HG03139 (cell line): Measurements from ENCODE around the gene SLK.

Experiments
- ATAC-seq: cut with Tn5 transposase; IDR thresholded peaks from one replicate; pipeline ENCODE4 v1.9.1; 2021; ENCODE audit not compliant: unreplicated experiment

Gene SLK

DNA sequence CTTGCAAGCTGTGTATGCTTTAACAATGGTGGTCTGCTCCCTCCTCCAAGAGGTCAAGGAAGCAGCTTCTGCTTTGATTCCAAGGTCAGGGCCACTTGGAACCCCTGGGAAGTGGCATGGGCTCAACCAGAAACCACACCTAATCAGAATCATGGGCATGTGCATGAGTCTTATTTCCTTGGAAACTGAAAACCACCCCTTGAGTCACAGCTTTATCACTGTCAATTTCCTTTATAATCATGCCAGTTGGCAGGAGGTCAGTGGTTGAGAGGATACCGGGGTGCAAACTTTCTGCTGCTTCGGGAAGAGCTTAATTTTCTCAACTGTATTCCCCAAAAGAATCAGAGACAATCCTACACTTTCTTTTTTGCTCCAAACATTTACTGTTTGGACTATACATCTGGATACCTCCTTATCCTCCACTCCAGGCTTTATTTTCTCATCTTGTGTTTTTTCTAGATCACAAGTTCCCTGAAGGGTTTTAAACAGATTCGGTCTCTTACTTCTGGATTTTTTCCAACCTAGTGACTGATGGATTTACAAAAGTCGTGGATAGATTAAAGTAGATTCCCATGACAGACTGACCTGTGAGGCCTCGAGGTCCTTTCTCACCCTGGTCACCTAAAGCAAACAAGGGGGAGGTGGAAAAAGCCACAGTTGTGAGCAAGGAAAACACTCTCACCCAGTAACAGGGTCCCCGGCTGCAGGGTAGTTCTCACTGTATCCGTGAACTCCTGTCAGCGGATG is 82.7 kb downstream of the SLK start:
- ATAC-seq = no peak

DNA sequence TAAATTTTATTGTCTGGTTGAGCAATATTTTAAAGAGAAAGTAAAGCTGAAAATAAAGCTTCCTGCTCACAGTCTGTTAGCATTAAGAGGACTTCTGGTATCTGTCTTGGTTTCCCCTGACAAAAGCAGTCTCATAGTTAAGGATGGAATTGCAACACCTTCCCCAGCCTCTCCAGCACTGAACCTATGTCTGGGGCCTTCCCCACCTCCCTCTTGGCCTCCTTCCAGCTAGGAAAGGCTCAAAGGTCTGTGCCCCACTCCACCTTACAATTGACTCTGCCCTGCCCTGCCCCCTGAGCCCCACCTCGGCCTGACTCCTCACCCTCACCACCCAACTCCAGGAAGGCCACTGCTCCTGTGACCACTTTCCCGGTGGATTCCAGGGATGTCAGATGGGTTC is 85.5 kb downstream of the SLK start:
- no peak for ATAC-seq

DNA sequence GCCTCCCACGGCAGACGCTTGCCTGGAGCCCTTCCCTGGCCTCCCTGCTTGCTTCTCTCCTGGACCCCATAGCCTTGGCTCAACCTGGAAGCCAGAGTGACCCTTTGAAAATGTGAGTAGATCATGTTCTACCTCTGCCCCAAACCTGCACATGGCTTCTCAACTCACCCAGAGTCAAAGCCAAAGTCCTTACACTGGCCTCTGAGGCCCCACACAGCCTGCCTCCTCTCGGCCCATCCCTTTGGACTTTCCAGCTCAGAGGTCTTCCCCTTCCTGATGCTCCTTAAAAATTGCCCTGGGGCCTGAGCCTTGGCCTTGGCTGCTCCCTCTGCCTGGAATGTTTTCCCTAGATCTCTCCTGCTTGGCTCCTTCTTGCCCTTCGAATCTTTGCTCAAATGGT is 86.3 kb downstream of the SLK start:
- ATAC-seq = no peak

DNA sequence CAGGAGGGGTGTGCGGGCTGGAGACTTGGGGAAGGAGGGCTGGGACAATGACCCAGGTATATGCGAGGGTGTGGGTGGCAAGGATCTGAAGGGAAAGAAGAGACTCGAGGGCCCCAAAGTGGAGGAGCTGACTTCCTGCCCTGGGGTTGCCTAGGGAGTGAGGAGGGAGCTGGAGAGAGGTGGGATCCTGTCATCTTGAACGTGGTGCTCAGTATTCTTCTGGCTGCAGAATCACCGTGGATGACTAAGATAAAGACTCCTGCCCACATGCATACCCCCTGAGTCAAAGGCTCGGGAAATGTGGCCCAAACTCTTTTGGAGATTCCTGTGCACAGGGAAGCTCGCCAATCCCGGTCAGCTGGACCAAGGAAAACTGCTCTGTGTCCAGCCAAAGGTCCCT is 87.5 kb downstream of the SLK start:
- ATAC-seq = no peak

DNA sequence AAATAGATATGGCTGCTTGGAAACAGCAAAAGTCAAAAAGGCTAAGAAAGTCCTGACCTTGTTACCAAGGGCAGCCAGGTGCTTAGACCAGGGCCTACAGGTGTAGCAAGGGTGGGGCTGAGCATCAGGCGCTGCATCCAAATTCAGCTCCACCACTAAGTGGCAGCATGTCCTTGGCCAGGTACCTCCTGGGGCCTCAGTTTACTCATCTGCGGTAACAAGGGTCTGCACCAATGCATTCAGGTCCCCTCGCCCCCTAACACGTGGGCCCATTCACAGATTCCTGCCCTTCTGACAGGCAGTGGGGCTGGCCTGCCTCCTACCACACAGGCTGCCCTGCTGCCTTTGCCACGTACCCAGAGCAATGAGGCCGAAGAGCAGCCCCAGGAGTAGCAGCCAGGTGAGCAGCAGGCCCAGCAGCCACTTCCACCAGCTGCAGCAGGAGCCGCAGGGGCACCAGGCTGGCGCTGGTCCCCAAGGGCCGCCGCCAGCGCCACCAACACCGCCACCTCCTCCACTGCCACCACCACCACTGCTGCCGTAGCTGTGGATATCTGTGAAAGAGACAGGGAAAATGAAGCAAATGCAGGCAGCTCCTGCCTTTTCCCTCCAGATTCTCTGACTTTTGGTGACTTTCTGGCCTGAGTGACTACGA is 89.8 kb downstream of the SLK start:
- ATAC-seq = no peak

DNA sequence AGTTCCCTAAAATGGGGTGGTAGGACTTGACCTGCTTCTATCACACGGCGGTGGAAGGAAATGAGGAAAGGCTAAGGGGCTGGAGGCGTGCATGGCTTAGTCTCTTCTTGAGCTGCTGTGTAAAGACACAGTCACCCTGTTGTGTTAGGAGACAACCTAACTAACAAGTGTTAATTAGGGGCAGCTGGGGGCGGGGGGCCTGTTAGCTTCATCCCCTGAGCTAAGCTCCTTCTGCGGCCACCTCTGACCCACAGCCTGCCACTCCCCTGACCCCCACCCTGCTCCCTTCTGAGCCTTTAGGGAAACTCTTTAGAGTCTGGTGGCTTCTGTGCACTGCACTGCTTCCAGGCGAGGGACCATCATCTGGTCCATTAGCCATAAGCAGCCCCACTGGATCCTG is 90.8 kb downstream of the SLK start:
- ATAC-seq = no peak

DNA sequence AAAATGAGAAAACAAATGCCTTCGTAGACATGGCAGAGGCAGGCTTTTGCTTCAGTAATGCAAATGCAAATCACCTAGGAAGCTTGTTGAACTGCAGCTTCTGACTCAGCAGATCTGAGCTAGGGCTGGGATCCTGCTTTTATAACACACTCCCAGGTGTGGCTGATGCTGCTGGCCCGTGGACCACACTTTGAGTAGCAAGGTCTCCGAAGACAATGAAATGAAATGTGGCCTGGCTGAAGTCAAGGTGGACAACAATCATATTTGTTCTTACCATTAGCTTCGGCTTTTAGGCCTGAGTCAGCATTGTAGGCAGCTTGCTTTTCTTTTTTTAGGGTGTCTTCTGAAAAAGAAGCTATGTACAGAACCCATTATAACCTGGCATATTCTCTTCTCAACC is 92.4 kb downstream of the SLK start:
- ATAC-seq = no peak

DNA sequence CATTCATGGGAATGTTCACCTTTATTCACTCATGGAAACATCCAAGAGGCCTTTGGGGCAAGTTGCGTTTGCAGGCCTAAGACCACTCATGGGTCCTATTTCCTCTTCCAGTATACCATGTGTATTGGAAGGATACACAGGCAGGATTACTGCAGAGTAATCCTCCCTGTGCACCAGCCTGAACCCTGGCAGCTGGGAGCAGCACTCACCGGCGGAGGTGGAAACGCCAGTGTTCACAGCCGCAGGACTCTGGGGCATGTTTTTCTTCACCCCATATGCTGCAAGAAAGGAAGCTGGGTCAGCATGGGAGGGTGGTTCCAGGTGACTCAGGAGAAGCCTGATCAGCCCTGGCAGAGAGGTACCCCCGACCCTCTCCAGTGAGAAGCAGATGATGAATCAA is 94.3 kb downstream of the SLK start:
- no peak for ATAC-seq

DNA sequence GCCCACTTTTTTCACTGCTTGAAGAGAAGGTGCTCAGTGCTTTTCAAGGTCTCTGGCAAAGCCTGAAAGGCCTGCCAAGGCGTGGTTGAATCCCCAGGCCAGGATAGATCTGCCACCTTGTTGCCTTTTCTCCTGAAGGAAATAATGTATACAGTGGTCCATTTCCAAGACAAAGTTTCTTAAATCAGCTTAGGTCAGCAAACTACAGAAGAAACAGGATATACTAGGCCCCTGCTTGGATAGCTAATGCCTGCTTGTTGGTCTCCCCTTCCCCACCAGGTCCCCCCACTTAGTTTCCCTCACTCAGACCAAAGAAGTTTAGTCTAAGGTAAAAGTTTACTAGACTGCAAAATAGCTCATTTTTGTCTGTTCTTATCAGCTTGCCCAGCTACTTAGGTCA is 98.8 kb downstream of the SLK start:
- ATAC-seq = no peak

DNA sequence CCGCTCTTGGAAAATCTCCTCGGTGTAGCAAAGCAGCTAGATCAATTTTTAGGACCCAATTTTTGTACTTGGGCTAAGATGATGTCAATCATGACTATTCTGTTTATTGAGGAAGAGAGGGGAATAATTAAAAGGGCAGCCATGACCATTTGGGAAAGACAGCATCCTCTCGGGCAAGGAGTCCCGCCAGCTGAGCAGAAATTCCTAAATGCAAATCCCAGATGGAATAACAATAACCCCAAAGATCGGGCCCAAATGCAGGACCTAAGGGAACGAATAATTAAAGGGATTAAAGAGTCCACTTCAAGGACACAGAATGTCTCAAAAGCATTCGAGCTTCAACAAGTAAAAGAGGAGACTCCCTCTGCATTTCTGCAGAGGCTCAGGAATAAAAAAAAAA is 100.0 kb downstream of the SLK start:
- no peak for ATAC-seq

DNA sequence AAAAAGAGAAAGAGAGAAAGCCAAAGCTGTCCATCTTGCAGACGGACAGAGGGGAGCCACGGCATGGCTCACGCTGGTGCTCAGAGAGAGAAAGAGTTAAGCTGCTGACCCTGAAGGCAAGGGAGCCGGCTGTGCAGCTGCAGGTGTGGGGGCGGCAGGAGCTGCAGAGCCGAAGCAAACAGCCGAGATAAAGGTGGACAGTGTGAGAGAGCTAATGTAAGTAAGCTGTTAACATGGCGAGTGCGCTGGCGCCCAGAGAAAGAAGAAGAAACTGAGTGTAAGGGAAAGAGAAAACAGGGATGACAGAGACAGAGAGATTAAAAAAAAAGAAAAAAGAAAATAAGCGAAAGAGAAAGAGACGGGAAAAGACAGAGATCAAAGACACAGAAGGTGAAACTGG is 100.6 kb downstream of the SLK start:
- no peak for ATAC-seq

DNA sequence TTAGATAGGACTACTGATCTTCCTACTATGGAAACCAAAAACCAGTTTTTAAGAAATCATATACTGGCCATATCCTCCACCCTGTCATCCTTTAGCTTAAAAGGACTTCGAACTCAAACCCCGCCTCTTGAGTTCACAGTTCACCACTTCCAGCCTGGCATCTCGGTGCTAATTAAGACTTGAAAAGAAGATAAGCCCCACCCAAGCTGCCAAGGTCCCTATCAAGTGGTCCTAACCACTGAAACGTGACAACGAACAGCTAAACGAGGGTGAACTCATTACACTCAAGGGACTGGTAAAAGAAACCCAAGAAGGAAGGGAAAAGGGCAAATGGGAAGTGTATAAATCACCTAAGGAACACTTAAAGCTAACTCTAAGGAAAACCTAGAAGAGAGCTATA is 102.7 kb downstream of the SLK start:
- no peak for ATAC-seq

DNA sequence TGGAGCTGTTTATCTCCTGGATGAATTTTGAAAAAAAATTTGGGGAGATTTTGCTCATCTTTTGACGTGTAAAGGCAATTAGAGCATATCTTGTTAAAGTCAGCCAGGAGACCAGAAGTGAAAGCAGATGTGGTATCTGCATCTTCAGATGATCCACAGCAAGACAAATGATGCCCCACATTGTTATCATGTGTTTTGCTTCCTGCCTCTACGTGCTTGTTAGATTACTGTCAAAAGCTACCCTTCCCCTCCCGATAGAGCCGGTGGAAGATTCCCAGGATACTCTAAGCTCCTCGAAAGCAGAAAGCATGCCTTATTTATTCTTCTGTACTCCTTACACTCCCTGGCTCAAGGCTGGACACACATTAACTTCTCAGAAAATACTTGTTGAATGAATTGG is 105.8 kb downstream of the SLK start:
- ATAC-seq = no peak

DNA sequence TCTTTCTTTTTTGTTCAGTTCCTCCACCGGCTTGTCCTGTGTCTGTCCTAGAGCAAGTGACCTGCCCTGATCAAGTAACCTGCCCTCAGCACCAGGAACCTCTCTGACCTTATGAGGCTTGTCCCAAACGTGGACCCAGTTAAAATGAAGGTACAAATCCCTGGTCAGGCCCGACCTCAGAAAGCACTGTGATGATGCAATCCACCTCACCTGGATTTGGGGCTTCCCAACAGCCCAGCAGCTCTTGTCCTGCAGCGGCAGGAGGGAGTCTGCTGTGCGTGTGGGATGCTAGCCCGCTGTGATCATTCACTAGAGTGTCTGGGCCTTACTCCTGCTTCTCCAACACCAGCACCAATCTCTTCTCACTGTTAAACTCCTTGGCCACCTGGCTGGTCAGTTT is 107.6 kb downstream of the SLK start:
- ATAC-seq = no peak

DNA sequence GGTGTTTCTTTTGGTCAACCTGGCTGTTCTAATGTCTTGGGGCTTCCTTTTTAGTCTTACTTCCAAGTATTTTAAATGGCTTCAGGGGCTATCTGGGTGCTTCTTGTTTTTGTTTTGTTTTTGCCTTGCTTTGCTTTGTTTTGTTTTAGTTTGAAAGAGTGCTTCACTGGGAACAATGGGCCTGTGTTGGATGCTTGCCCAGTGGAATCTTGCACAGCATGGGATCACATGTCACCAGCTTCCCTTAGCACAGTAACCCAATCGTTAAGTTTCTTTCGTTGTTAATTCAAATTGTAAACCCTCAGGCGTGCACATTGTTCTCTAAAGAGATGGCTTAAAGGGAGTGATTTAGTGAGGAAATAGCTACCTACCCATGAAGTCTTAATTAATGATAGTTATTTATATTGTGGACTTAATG is 109.8 kb downstream of the SLK start:
- ATAC-seq = no peak

DNA sequence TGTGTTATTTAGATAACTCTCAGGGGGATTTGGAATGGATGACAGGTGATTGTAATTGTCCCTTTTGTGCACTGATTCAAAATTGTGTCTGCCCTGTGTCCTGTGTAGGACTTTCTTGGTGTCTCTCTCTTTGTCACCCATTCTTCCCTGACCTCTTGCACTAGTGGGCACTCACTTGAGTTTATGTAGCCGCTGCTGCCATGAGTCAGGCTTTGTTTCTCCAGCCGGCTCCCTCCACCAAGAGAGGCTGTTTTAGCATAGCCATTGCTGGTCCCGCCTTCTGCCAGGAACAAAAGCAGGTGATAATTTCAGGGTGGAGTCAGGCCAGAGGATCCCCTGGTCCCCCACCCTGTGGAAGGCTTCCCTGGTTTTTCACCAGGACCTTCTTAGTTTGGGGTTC is 110.3 kb downstream of the SLK start:
- no peak for ATAC-seq

DNA sequence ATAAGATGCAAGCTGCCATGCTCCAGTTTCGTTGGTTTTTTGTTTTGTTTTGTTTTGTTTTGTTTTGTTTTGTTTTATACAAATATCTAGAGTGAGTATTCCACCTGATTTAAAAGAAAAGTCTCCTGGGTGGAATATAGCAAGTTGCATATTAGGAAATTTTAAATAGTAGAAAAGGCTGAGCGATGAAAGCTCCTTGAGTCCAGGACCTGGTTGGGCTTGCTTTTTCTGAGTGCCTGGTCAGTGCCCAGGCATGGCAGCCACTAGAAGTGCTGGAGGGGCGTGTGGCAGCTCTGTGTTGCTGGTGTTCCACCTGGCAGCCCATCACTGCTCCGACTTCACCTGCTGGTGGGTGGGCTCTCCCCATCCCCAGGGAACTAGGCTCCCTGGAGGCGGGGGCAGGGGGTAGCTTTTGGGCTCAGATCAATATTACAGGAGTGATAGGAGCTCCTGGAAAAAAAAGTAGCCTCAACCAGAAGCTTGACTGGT is 110.8 kb downstream of the SLK start:
- ATAC-seq = no peak
